Progenitor cell of endocrine pancreas (in vitro differentiated cells): ENCODE results near the gene LBX2. TPM values are rescaled to one million over a fixed set of nuclear protein-coding genes. Genes with fewer than 3 reads are reported as not detected.

ENCODE experiments used
- DNase-seq: peaks from one replicate; pipeline ENCODE4 v3.0.0; 2021; ENCODE audit warnings: low spot score; ENCODE audit not compliant: unreplicated experiment
- H3K27ac Mint-ChIP-seq: 2 replicates; pipeline ENCODE4 v1.8.0; 2021; ENCODE audit warnings: mild to moderate bottlenecking, moderate library complexity, mixed read lengths
- H3K27me3 Mint-ChIP-seq: 2 replicates; pipeline ENCODE4 v1.8.0; 2021; ENCODE audit warnings: mixed read lengths
- H3K36me3 Mint-ChIP-seq: 2 replicates; pipeline ENCODE4 v1.8.0; 2022; ENCODE audit warnings: mixed read lengths; ENCODE audit not compliant: insufficient read depth
- H3K4me1 Mint-ChIP-seq: 2 replicates; pipeline ENCODE4 v1.8.0; 2021; ENCODE audit warnings: low read depth, mixed read lengths
- H3K4me3 Mint-ChIP-seq: 2 replicates; pipeline ENCODE4 v1.8.0; 2021; ENCODE audit warnings: low read depth, mild to moderate bottlenecking, moderate library complexity, mixed read lengths
- H3K9me3 Mint-ChIP-seq: 2 replicates; pipeline ENCODE4 v1.8.0; 2021; ENCODE audit warnings: low read depth, mixed read lengths
- CTCF ChIP-seq: fragments of 200-600 bp; sonication (generic); IDR thresholded peaks from one replicate; pipeline ENCODE4 v1.5.0; 2021; ENCODE audit warnings: antibody characterized with exemption, mild to moderate bottlenecking; ENCODE audit not compliant: unreplicated experiment
- total RNA-seq: library from RNA; stranded (reverse); gene quantifications from 2 replicates; pipeline ENCODE4 v1.2.1, GENCODE V29; 2021

LBX2 gene
- total RNA-seq, 1 donor from 2014 or later: 9.3 TPM

- H3K9me3 Mint-ChIP-seq: no peaks in the 10 kb centered on the region
- no peaks in the 10 kb centered on the region for H3K27me3 Mint-ChIP-seq
- no peak overlapping the region for H3K27ac Mint-ChIP-seq
- no peaks in the 10 kb centered on the region for H3K36me3 Mint-ChIP-seq
- no peaks in the 10 kb centered on the region for H3K4me1 Mint-ChIP-seq
- DNase-seq: no peak
- no peak for TF ChIP-seq CTCF
- no peak overlapping the region for H3K4me3 Mint-ChIP-seq
Measured at GRCh38 chr2:74540291-74540690, 40.9 kb upstream of the LBX2 start.

GRCh38 chr2:74538881-74539339 lies 39.5 kb upstream of the LBX2 start:
- TF ChIP-seq CTCF: no peak
- no peak overlapping the region for H3K27ac Mint-ChIP-seq
- no peak overlapping the region for H3K4me3 Mint-ChIP-seq

GRCh38 chr2:74537140-74537539 lies 37.7 kb upstream of the LBX2 start:
- Mint-ChIP-seq H3K27me3 (no peaks in the 10 kb centered on the region), H3K4me3 (no peak overlapping the region), H3K36me3 (peaks cover 2% of the 10 kb centered on the region), H3K4me1 (peaks cover under 1% of the 10 kb centered on the region), H3K9me3 (no peaks in the 10 kb centered on the region), H3K27ac (no peak overlapping the region)
- DNase-seq: no peak
- no peak for TF ChIP-seq CTCF

More at GRCh38 chr2:74538881-74539339, 39.5 kb upstream of the LBX2 start:
- no peaks in the 10 kb centered on the region for H3K4me1 Mint-ChIP-seq
- H3K36me3 Mint-ChIP-seq: no peaks in the 10 kb centered on the region
- H3K27me3 Mint-ChIP-seq: no peaks in the 10 kb centered on the region
- no peaks in the 10 kb centered on the region for H3K9me3 Mint-ChIP-seq
- DNase-seq: no peak

- Mint-ChIP-seq H3K9me3 (no peaks in the 10 kb centered on the region), H3K4me3 (no peak overlapping the region), H3K27ac (no peak overlapping the region), H3K27me3 (no peaks in the 10 kb centered on the region), H3K36me3 (peaks cover 3% of the 10 kb centered on the region), H3K4me1 (peaks cover 3% of the 10 kb centered on the region)
- no peak for TF ChIP-seq CTCF
- no peak for DNase-seq
Measured at GRCh38 chr2:74536166-74536950, 37.0 kb upstream of the LBX2 start.

- no peaks in the 10 kb centered on the region for H3K9me3 Mint-ChIP-seq
- TF ChIP-seq CTCF: no peak
- H3K4me1 Mint-ChIP-seq: peaks cover 7% of the 10 kb centered on the region
- peaks cover 3% of the 10 kb centered on the region for H3K36me3 Mint-ChIP-seq
- DNase-seq: no peak
- H3K27ac Mint-ChIP-seq: no peak overlapping the region
- H3K4me3 Mint-ChIP-seq: no peak overlapping the region
- no peaks in the 10 kb centered on the region for H3K27me3 Mint-ChIP-seq
Measured at GRCh38 chr2:74535440-74535965, 36.1 kb upstream of the LBX2 start.
